HG03520 (cell line): ENCODE measurements around the gene GPR152.

ENCODE experiments used
- ATAC-seq: cut with Tn5 transposase; IDR thresholded peaks from one replicate; pipeline ENCODE4 v1.9.1; 2021; ENCODE audit warnings: mild to moderate bottlenecking, moderate library complexity; ENCODE audit not compliant: unreplicated experiment

Gene GPR152

GRCh38 chr11:67442504-67443404, 9.8 kb downstream of the GPR152 start:
- no peak for ATAC-seq

DNA sequence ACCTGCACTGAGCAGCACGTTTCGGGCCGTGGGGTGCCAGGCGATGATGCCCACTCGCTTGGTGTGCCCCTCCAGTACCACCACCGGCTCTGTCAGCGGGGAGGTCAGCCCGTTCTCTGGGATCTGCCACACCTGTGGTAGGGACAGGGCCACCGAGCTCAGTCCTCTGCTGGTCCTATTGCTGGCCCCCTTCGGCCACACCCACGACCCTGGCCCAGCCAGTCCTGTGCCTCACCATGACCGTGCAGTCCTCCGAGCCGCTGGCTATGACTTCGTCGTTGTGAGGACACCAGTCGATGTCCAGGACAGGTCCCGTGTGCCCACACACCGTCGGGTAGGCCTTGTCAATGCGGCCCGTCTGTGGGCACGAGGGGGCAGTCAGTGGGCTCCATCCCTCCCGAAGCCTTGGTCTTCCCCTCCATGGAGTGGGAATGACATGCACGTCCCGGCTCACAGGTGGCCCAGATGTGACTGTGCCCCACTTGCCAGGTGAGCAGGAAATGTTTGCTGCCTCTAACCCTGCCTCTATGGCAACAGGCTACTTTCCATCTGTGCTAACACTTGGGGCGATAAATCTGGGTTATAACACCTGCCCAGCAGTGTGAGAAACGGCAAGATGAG, 10.7 kb downstream of the GPR152 start:
- ATAC-seq, result no peak

DNA sequence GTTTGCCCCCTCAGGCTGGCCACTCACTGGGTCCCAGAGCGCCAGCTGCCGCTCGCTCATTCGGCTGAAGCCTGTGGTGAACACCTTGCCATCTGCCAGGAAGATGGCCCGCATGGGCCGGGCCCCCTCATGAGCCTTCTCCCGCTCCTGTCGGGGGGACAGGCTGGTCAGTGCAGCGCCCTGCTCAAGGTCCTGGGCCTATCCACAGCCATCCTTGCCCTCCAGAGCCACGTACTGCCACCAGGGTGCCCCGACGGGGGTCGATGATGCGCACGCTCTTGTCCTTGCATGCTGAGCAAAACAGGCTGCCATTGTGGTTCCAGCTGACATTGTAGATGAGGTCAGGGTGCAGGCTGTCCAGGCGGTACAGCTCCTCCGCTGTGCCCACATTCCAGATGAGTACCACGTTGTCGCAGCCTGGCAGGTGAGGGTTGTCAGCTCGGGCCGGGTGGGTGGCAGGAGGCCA, 11.4 kb downstream of the GPR152 start:
- no peak for ATAC-seq

GRCh38 chr11:67440229-67441097, 12.1 kb downstream of the GPR152 start:
- no peak for ATAC-seq

DNA sequence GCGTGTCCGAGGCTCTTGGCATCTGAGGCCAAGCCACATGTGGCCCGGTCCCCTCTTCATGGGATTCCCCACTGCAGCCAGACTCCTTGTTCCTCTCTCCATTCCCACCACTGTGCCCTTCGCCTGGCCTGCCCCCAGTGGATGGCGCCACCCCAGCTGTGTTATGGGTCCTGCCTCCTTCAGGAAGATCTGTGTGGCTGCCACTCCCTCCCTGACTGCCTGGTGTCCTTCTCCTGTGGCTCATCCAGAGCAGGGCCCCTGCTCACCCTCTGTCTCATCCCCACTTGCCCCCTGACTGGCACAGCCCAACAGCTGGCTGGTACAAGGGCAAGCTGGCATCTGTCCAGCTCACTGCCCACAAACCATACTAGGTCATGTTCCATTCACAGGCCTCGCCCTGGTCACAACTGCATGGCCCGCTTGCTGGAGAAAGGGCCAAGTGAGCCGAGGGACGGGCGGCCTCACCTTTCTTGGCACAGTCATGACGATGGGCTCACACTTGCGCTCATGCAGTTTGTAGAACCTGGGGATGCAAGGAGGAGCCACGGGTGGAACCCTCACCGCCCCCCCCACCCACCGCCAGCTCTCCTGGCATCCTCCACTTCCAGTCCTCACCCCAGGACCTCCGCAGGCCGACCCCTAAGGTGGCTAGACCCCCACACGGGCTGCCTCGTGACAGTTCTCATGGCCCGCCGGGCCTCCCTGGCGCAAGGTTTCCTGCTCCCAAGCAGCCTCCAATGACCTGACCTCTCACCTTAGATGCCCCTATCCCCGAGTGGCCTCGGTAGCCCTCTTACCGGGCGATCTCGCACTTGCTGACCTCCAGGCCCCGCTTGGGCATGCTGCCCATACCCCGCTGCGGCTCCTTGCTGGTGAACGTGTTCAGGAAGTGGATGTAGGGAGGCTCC, 13.0 kb downstream of the GPR152 start:
- no peak for ATAC-seq

GRCh38 chr11:67438158-67438902, 14.2 kb downstream of the GPR152 start:
- no peak for ATAC-seq

- ATAC-seq, result no peak
Observed at GRCh38 chr11:67437809-67438157, 14.7 kb downstream of the GPR152 start.

- no peak for ATAC-seq
Observed at GRCh38 chr11:67437082-67437808, 15.3 kb downstream of the GPR152 start, which contains the start of gene PTPRCAP. Gene PTPRCAP (minus strand): TSS chr11:67437682. CDS start chr11:67437619, 63 bp downstream.

DNA sequence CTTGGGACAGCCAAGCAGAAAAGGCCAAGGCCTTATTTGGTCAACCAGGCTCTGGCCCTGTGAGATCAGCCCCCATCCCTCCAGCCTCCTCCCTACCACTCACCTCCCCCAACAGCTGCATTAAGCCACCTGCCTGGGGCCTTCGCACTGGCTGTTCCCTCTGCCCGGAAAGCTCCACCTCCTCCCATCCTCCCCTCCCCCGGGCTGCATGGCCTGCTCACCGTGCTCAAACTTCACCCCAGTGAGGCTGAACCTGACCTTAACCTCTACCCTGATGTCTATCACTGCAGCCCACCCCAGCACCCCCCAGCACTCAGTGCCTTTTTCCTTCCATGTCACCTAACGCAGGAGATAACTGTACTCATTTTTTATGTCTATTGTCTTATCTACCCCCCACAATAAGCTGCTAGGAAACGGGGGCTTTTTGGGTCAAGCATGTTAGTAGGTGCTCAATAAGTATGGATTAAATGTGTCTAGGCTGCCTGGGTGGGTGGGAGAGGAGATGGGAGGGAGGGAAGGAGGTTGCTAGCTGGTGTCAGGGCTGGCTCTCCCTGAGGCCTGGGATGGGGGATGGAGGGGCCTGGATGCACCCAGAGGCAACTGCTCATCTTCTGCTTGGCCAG, 16.0 kb downstream of the GPR152 start:
- ATAC-seq, result no peak

GRCh38 chr11:67435727-67436458, 16.6 kb downstream of the GPR152 start:
- ATAC-seq, result no peak

- ATAC-seq, result no peak
Observed at GRCh38 chr11:67435031-67435726, 17.4 kb downstream of the GPR152 start.

GRCh38 chr11:67434395-67434881, 18.1 kb downstream of the GPR152 start:
- ATAC-seq, result no peak

GRCh38 chr11:67433536-67434394, 18.8 kb downstream of the GPR152 start:
- no peak for ATAC-seq

GRCh38 chr11:67432655-67433349, 19.7 kb downstream of the GPR152 start:
- ATAC-seq, result no peak
